ENCODE data around the gene ACVR2A.
A peak's percentile ranks its signal among the peaks of the same experiment; 100 is the strongest.

ACVR2A gene

DNA sequence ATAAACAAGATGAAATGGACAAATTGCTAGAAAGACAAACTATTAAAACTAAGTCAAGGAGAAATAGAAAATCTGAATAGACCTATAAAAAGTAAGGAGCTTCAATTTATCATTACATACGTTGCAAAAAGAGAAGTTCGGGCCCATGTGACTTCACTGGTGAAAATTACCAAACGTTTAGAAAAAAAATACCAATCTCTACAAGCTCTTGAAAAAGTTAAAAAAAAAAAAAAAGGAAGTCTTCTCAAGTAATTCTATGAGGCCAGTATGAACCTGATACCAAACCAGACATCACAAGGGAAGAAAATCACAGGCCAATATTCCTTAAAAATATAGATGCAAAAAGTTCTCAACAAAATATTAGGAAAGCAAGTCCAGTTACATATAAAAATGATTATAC lies 20.2 kb upstream of the ACVR2A start:
- H3K4me3 ChIP-seq (ENCODE audit: low read length): no peak overlapping the region
- no peak for DNase-seq (ENCODE audit: low read depth)
- TF ChIP-seq, protein P1, sequence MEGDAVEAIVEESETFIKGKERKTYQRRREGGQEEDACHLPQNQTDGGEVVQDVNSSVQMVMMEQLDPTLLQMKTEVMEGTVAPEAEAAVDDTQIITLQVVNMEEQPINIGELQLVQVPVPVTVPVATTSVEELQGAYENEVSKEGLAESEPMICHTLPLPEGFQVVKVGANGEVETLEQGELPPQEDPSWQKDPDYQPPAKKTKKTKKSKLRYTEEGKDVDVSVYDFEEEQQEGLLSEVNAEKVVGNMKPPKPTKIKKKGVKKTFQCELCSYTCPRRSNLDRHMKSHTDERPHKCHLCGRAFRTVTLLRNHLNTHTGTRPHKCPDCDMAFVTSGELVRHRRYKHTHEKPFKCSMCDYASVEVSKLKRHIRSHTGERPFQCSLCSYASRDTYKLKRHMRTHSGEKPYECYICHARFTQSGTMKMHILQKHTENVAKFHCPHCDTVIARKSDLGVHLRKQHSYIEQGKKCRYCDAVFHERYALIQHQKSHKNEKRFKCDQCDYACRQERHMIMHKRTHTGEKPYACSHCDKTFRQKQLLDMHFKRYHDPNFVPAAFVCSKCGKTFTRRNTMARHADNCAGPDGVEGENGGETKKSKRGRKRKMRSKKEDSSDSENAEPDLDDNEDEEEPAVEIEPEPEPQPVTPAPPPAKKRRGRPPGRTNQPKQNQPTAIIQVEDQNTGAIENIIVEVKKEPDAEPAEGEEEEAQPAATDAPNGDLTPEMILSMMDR (conservative IDR thresholded peaks at IDR 0.05; ENCODE audit: low read depth, low read length): no peak

DNA sequence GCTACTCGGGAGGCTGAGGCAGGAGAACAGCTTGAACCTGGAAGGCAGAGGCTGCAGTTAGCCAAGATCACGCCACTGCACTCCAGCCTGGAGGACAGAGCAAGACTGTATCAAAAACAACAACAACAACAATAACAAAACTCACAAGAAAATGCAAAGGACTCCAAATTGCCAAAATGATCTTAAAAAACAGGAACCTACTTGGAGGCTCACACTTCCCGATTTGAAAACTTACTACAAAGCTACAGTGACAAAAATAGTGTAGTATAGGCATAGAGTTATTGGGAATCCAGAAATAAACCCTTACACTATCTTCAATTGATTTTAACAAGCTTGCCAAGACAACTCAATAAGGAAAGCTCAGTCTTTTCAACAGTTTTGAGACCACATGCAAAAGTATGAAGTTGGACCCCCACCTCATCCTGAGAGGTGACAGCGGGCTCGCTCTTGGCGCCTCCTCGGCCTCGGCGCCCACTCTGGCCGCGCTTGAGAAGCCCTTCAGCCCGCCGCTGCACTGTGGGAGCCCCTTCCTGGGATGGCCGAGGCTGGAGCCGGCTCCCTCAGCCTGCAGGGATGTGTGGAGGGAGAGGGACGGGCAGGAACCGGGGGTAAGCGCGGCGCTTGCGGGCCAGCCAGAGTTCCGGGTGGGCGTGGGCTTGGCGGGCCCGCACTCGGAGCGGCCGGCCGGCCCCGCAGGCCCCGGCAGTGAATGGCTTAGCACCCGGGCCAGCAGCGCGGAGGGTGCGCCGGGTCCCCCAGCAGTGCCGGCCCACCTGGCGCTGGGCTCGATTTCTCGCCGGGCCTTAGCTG lies 18.3 kb upstream of the ACVR2A start:
- no peak overlapping the region for H3K4me3 ChIP-seq (ENCODE audit: low read length)
- no peak for DNase-seq (ENCODE audit: low read depth)
- TF ChIP-seq, protein P1 (conservative IDR thresholded peaks at IDR 0.05; ENCODE audit: low read depth, low read length): no peak

DNA sequence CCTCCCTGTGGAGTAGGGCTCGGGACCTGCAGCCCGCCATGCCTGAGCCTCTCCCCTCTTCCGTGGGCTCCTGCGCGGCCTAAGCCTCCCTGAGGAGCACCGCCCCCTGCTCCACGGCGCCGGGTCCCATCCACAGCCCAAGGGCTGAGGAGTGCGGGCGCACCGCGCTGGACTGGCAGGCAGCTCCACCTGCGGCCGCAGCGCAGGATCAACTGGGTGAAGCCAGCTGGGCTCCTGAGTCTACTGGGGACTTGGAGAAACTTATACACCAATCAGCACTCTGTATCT lies 17.8 kb upstream of the ACVR2A start:
- H3K4me3 ChIP-seq (ENCODE audit: low read length): no peak overlapping the region
- TF ChIP-seq, protein P1 (conservative IDR thresholded peaks at IDR 0.05; ENCODE audit: low read depth, low read length): no peak
- no peak for DNase-seq (ENCODE audit: low read depth)

DNA sequence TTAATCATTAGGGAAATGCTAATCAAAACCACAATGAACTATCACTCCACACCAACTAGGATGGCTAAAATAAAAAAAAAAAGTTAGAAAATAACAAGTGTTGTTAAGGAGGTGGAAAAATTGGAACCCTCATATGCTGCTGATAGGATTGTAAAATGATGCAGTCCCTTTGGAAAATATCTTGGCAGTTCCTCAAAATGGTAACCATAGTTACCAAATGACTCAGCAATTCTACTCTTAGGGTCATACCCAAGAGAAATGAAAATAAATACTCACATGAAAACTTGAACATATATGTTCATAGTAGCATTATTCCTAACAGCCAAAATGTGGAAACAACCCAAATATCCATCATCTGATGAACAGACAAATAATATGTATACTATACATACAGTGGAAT lies 15.7 kb upstream of the ACVR2A start:
- TF ChIP-seq, protein P1 (conservative IDR thresholded peaks at IDR 0.05; ENCODE audit: low read depth, low read length): no peak
- peak; percentile 61 for DNase-seq (ENCODE audit: low read depth)
- no peak overlapping the region for H3K4me3 ChIP-seq (ENCODE audit: low read length)

DNA sequence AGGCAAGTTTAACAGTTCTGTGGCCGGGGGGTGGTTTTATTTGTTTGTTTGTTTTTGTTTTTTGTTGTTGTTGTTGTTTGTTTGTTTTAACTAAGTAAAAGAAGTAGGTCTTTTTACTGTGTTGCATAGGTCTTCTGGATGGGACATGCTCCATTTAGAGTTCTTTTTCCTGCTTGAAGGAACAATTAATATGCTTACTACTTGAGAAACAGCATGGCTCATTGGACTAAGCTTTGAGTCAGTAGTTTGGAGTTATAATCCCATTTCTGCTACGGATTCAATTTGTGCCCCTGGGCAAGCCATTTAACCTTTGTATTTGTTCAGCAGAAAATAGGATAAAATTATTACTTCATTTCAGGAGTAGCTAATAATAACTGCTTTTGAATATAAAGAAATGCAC lies 8.7 kb upstream of the ACVR2A start:
- TF ChIP-seq, protein P1 (conservative IDR thresholded peaks at IDR 0.05; ENCODE audit: low read depth, low read length): no peak
- DNase-seq (ENCODE audit: low read depth): peak; percentile 43
- H3K4me3 ChIP-seq (ENCODE audit: low read length): no peak overlapping the region

DNA sequence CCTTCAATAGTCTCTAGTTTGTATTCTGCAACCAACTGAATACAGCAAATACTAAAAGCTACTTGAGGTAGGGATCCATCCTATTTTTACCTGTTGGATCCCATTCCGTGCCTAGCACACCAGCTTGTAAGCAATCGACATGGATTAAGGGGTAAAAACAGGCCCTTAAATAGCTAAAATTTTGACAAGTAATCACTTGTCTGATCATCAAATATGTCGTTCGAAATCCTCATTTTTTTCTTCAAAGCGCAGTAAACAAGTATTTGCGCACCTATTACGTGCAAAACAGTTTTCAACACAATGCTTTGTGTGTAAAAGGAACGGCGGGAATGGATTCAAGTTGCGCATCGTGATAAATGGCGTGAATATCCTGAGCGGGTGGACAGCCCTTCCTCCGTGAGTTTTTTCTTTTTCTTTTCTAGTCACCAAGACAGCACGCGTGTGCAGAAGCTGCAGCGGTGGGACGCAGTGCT lies 1.4 kb upstream of the ACVR2A start:
- peak overlapping the region; percentile 81 for H3K4me3 ChIP-seq (ENCODE audit: low read length)
- TF ChIP-seq, protein P1 (conservative IDR thresholded peaks at IDR 0.05; ENCODE audit: low read depth, low read length): no peak
- no peak for DNase-seq (ENCODE audit: low read depth)
